ENCODE measurements around the gene AP2M1. TPM values are rescaled to one million over a fixed set of nuclear protein-coding genes. Genes with fewer than 3 reads are reported as not detected.
"Not testable (repeated sequence)": the region's sequence is repeated elsewhere in the genome, so short reads cannot be mapped to it uniquely, and the experiment has no call there.

AP2M1 gene
- total RNA-seq, 1 donor: 427 TPM

- Histone ChIP-seq H3K9me3 (ENCODE audit: low read depth, low read length) (no peaks in the 10 kb centered on the region), H3K4me2 (ENCODE audit: insufficient read depth, low read length) (peak overlapping the region; percentile 85), H3K4me1 (ENCODE audit: insufficient read depth, low read length) (peaks cover 46% of the 10 kb centered on the region), H3K36me3 (ENCODE audit: insufficient read depth, low read length) (peaks cover 3% of the 10 kb centered on the region), H3K4me3 (ENCODE audit: insufficient read depth, low read length) (peak overlapping the region; percentile 98), H4K20me1 (ENCODE audit: insufficient read depth, low read length) (peaks cover 26% of the 10 kb centered on the region), H3K79me2 (ENCODE audit: insufficient read depth, low read length) (peaks cover 57% of the 10 kb centered on the region), H3K27ac (ENCODE audit: low read depth, low read length) (peak overlapping the region; percentile 73), H3K27me3 (ENCODE audit: insufficient read depth, low read length) (no peaks in the 10 kb centered on the region), H2AFZ (ENCODE audit: low read length) (no peak overlapping the region)
- DNase-seq (ENCODE audit: insufficient read length, low spot score, missing footprints): peak; percentile 94
- no peak for TF ChIP-seq CTCF (IDR thresholded peaks at IDR 0.05; ENCODE audit: extremely low read depth, low read depth, low read length)
Measured at GRCh38 chr3:184156522-184156955, 18.1 kb upstream of the AP2M1 start.

DNA sequence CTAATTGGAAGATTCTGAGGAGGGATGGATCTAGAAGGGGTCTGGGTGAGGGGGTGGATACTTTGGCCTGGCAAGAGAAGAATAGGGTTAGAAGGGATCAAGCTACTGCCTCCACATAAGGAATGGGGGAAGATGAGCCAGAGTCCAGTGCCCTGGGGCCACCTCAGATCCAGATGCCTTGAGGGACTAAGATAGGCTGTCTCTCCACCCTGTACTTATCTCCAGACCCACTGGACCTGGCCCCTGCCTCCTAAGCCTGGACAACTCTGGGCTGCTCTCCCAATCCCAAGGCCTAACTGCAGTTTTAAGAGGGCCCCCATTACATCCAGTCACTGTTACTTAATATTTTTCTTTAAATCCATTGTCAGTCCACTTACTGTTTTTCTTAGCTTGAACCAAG is 17.4 kb upstream of the AP2M1 start:
- Histone ChIP-seq H3K27me3 (ENCODE audit: insufficient read depth, low read length) (no peaks in the 10 kb centered on the region), H3K27ac (ENCODE audit: low read depth, low read length) (peak overlapping the region; percentile 73), H4K20me1 (ENCODE audit: insufficient read depth, low read length) (peaks cover 32% of the 10 kb centered on the region), H3K4me2 (ENCODE audit: insufficient read depth, low read length) (peak overlapping the region; percentile 85), H2AFZ (ENCODE audit: low read length) (no peak overlapping the region), H3K4me1 (ENCODE audit: insufficient read depth, low read length) (peaks cover 52% of the 10 kb centered on the region), H3K9me3 (ENCODE audit: low read depth, low read length) (no peaks in the 10 kb centered on the region), H3K79me2 (ENCODE audit: insufficient read depth, low read length) (peaks cover 64% of the 10 kb centered on the region), H3K4me3 (ENCODE audit: insufficient read depth, low read length) (peak overlapping the region; percentile 98), H3K36me3 (ENCODE audit: insufficient read depth, low read length) (peaks cover 8% of the 10 kb centered on the region)
- no peak for TF ChIP-seq CTCF (IDR thresholded peaks at IDR 0.05; ENCODE audit: extremely low read depth, low read depth, low read length)
- DNase-seq (ENCODE audit: insufficient read length, low spot score, missing footprints): no peak

- DNase-seq (ENCODE audit: insufficient read length, low spot score, missing footprints): no peak
- Histone ChIP-seq H3K27me3 (ENCODE audit: insufficient read depth, low read length) (no peaks in the 10 kb centered on the region), H4K20me1 (ENCODE audit: insufficient read depth, low read length) (peaks cover 35% of the 10 kb centered on the region), H3K27ac (ENCODE audit: low read depth, low read length) (peak overlapping the region; percentile 55), H3K4me1 (ENCODE audit: insufficient read depth, low read length) (peaks cover 57% of the 10 kb centered on the region), H2AFZ (ENCODE audit: low read length) (no peak overlapping the region), H3K9me3 (ENCODE audit: low read depth, low read length) (no peaks in the 10 kb centered on the region), H3K79me2 (ENCODE audit: insufficient read depth, low read length) (peaks cover 76% of the 10 kb centered on the region), H3K36me3 (ENCODE audit: insufficient read depth, low read length) (peaks cover 16% of the 10 kb centered on the region), H3K4me2 (ENCODE audit: insufficient read depth, low read length) (peak overlapping the region; percentile 85), H3K4me3 (ENCODE audit: insufficient read depth, low read length) (no peak overlapping the region)
- no peak for TF ChIP-seq CTCF (IDR thresholded peaks at IDR 0.05; ENCODE audit: extremely low read depth, low read depth, low read length)
Measured at GRCh38 chr3:184158404-184158803, 16.3 kb upstream of the AP2M1 start.

- Histone ChIP-seq H2AFZ (ENCODE audit: low read length) (no peak overlapping the region), H3K27me3 (ENCODE audit: insufficient read depth, low read length) (no peaks in the 10 kb centered on the region), H3K4me2 (ENCODE audit: insufficient read depth, low read length) (peak overlapping the region; percentile 71), H3K4me1 (ENCODE audit: insufficient read depth, low read length) (peaks cover 49% of the 10 kb centered on the region), H3K4me3 (ENCODE audit: insufficient read depth, low read length) (peak overlapping the region; percentile 50), H4K20me1 (ENCODE audit: insufficient read depth, low read length) (peaks cover 55% of the 10 kb centered on the region), H3K36me3 (ENCODE audit: insufficient read depth, low read length) (peaks cover 36% of the 10 kb centered on the region), H3K27ac (ENCODE audit: low read depth, low read length) (peak overlapping the region; percentile 98), H3K79me2 (ENCODE audit: insufficient read depth, low read length) (peaks cover 96% of the 10 kb centered on the region), H3K9me3 (ENCODE audit: low read depth, low read length) (no peaks in the 10 kb centered on the region)
- TF ChIP-seq CTCF (IDR thresholded peaks at IDR 0.05; ENCODE audit: extremely low read depth, low read depth, low read length): no peak
- DNase-seq (ENCODE audit: insufficient read length, low spot score, missing footprints): peak; percentile 96
Measured at GRCh38 chr3:184160456-184160855, 14.2 kb upstream of the AP2M1 start.

- Histone ChIP-seq H3K79me2 (ENCODE audit: insufficient read depth, low read length) (peaks cover 90% of the 10 kb centered on the region), H3K36me3 (ENCODE audit: insufficient read depth, low read length) (peaks cover 58% of the 10 kb centered on the region), H3K4me1 (ENCODE audit: insufficient read depth, low read length) (peaks cover 41% of the 10 kb centered on the region), H4K20me1 (ENCODE audit: insufficient read depth, low read length) (peaks cover 50% of the 10 kb centered on the region), H3K27ac (ENCODE audit: low read depth, low read length) (peak overlapping the region; percentile 98)
- H3K9me3 ChIP-seq (ENCODE audit: low read depth, low read length); H3K4me2 ChIP-seq (ENCODE audit: insufficient read depth, low read length); H3K4me3 ChIP-seq (ENCODE audit: insufficient read depth, low read length); DNase-seq (ENCODE audit: insufficient read length, low spot score, missing footprints); H3K27me3 ChIP-seq (ENCODE audit: insufficient read depth, low read length); H2AFZ ChIP-seq (ENCODE audit: low read length): not testable (repeated sequence)
Measured at GRCh38 chr3:184162571-184163070, 12.0 kb upstream of the AP2M1 start.

Data from osteoblast (primary cell).